GM12865 (cell line): ENCODE measurements around the gene STAP2.

ENCODE experiments used
- DNase-seq: peaks from one replicate; pipeline ENCODE4 v3.0.0; 2010; ENCODE audit warnings: low read depth
- H3K4me3 ChIP-seq: 2 replicates; pipeline ENCODE4 v1.5.1; 2011; ENCODE audit warnings: mild to moderate bottlenecking, low read depth, low read length, control low read depth
- CTCF ChIP-seq: IDR thresholded peaks from 2 replicates; pipeline ENCODE4 v1.5.1; 2011; ENCODE audit warnings: low read length, control low read depth, low read depth, inconsistent platforms; ENCODE audit not compliant: insufficient read depth; ENCODE audit errors: missing control alignments

STAP2 gene

GRCh38 chr19:4302243-4302640 is 36.4 kb downstream of the STAP2 start, which contains the start of gene TMIGD2:
TMIGD2 (minus strand) TSS chr19:4302389; CDS start chr19:4302385, 4 bp downstream.
- DNase-seq, result no peak
- no peak for TF ChIP-seq CTCF
- H3K4me3 ChIP-seq, result no peak within 1 kb of the TSS

- H3K4me3 ChIP-seq, result no peak overlapping the region
- no peak for TF ChIP-seq CTCF
- no peak for DNase-seq
These were observed 36.9 kb downstream of the STAP2 start for GRCh38 chr19:4301590-4302242.

- no peak overlapping the region for H3K4me3 ChIP-seq
- no peak for TF ChIP-seq CTCF
- no peak for DNase-seq
These were observed 38.0 kb downstream of the STAP2 start for GRCh38 chr19:4300589-4300988.

GRCh38 chr19:4298810-4299550 is 39.6 kb downstream of the STAP2 start:
- no peak overlapping the region for H3K4me3 ChIP-seq
- DNase-seq, result no peak
- no peak for TF ChIP-seq CTCF

- TF ChIP-seq CTCF, result no peak
- H3K4me3 ChIP-seq, result no peak overlapping the region
- DNase-seq, result no peak
These were observed 40.5 kb downstream of the STAP2 start for GRCh38 chr19:4297901-4298809.

GRCh38 chr19:4295972-4296771 is 42.5 kb downstream of the STAP2 start:
- no peak overlapping the region for H3K4me3 ChIP-seq
- TF ChIP-seq CTCF, result no peak
- DNase-seq, result no peak
